NCI-H69 (cell line): Measurements from ENCODE around the gene MLXIP.
"Not testable (repeated sequence)": the region's sequence is repeated elsewhere in the genome, so short reads cannot be mapped to it uniquely, and the experiment has no call there.

Experiments
- DNase-seq: peaks from one replicate; lab custom pipeline; 2025; lab: John Stamatoyannopoulos, UW

Gene MLXIP

DNA sequence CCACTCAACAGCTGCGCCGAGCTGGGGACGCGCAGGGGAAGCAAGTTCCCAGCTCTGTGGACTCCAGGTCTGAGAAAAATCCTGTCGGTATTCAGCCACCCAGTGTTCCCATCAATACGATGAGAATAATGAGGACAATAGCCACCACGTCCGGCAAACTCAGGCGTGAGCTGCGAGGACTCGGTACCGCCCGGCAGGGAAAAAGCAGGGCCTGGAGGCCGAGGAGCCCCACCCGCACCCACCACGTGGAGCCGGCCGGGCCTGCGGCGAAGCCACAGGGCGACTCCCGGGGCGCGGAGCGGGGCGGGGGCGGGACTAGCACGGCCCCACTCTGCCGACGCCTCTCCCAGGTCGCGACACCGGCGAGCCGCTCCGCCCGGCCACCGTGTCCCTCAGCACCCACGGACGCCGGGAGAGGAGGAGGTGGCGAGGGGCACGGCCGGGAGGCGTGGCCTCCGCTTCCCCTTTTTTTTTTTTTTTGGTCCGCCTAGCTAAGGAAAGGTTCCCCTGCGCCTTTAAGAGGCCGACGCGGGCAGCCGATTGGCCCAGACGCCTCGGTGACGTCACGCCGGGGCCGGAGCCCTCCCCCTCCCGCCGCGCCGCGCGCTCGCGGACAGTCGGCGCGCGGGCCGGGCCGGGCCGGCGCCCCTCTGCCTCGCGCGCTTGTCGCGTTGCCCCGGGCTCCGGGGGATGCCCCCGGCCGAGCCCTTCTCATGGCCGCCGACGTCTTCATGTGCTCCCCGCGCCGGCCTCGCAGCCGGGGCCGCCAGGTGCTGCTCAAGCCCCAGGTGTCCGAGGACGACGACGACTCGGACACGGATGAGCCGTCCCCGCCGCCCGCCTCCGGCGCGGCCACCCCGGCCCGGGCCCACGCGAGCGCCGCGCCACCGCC, at the start of gene MLXIP:
TSS of gene MLXIP (plus strand) at position 616 of the 892 bp plus-strand sequence. CDS start at position 714, 98 bp downstream.
- DNase-seq: peak; percentile 98

- DNase-seq: no peak
Measured at GRCh38 chr12:122028905-122029560, 49.5 kb upstream of the MLXIP start.

- no peak for DNase-seq
Measured at GRCh38 chr12:122029620-122030423, 48.7 kb upstream of the MLXIP start.

GRCh38 chr12:122030424-122031035, 48.0 kb upstream of the MLXIP start:
- no peak for DNase-seq

- peak; percentile 49 for DNase-seq
Measured at GRCh38 chr12:122031342-122032216, 47.0 kb upstream of the MLXIP start.

DNA sequence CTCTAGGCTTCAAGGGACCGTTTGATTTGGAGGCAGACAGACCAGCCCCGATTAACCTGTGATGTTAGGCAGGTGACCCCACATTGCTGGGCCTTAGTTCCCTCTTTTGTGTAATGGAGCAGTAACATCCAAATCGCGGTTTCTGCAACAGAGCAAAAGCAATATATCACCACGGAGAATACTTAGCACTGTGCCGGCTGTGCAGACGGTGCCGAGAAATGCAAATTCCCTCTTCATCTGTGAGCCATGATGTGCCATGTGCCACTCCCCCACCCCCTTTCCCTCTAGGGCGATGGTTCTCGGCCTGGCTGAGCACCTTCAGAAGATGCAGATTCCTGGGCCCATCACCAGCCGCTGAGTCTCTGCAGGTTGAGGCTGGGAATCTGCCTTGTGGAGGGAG, 46.0 kb upstream of the MLXIP start:
- no peak for DNase-seq

DNA sequence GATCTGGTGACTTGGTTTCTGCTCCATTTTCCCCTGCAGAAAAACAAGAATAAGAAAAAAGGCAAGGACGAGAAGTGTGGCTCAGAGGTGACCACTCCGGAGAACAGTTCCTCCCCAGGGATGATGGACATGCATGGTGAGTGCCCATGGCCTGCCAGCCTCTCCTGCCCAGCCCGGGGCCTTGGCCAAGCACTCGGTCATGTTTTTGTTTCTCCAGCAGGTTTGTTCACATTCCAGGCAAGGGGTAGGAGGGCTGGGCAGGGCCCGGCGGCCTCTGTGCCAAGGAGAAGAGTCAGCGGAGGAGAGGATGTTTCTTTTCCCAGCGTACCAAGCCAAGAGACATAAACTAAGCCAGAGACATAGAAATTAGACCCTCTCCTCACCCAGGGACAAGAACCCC, 43.3 kb upstream of the MLXIP start:
- DNase-seq: no peak

DNA sequence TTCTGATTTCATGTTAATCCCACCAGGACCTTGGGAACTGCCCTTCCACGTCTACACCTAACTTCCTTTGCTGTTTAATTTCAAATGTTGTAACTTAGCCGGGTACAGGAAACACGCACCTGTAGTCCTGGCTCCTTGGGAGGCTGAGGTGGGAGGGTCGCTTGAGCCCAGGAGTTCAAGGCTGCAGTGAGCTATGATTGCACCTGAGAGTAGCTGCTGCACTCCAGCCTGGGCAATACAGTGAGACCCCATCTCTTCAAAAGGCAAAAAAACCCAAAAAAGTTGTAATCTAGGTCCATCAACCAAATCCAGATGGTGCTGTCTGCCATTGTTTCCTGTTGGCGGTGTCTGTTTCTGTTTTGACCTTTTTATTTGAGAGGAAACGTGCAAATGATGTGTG, 42.4 kb upstream of the MLXIP start:
- no peak for DNase-seq

DNA sequence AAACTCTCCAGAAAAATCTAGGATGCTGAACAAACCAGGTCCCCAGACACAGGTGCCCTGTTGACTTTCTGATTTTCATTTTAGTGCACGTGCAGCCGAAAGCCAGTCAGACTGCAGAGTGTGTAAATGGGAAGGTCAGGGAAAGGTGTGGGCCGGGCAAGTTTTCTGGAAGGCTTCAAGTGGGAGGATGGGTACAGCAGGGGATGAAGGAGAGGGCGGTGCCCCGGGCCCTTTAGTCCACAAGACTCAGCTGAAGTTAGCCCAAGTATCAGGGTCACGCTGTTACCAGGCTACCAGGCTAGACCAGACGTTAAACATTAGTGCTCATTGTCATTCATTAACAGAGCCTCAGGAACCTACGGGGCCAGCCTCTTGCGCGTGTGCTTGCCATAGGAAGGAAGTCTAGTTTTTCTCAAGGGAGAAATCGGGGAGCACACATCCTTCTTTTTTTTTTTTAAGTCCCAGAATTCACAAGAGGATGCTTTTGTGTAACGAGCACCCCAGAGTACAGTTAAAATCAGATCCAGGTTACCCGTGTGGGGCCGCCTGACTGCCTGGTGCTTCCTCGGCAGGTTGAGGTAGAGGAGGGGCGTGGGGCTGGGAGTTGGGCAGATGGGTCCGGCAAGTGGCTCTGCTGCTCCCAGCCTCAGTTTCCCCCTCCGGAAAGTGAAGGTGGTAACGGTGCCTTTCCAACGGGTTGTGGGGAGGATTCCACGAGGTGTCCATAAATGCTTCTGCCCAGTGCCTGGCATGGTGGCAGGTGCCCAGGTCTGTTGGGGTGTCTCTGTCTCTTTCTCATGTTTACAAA, 37.8 kb upstream of the MLXIP start:
- no peak for DNase-seq

- not testable (repeated sequence) for DNase-seq
Measured at GRCh38 chr12:122041458-122041857, 37.1 kb upstream of the MLXIP start.

DNA sequence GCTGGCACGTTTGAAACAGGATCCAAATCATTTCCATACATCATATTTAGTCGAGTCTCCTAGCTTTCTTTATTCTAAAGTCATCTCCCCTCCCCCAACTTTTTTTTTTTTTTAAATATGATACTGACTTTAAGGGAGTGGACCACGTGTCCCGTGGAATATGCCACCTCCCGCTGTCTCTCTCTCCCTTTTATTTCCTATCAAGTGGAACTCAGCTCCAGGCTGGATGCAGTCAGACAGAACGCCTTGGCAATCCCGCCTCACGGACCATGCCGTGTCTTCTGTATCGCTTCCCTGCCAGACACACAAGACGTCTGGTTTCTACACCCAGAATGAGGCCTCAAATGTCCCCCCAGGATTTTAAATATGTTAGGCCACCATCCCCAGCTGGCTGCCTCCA, 35.6 kb upstream of the MLXIP start:
- no peak for DNase-seq

GRCh38 chr12:122043476-122043875, 35.1 kb upstream of the MLXIP start:
- no peak for DNase-seq

- DNase-seq: no peak
Measured at GRCh38 chr12:122045262-122045661, 33.3 kb upstream of the MLXIP start.

GRCh38 chr12:122046145-122046544, 32.4 kb upstream of the MLXIP start:
- DNase-seq: no peak

DNA sequence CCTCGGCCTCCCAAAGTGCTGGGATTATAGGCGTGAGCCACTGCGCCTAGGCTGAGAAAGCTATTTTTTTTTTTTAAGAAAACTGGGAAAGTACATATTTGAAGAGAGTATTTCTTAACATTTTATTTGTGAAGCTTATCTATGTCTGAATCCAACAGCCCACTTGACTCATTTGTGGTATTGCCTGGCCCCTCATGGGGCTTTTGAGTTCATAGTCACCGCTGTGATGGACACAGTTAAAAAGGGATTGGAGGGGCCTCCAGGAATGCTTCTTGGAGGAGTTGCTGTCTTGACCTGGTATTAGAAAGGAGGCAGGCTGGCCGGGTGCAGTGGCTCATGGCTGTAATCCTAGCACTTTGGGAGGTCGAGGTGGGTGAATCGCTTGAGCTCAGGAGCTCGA, 30.4 kb upstream of the MLXIP start:
- no peak for DNase-seq

GRCh38 chr12:122049827-122050226, 28.7 kb upstream of the MLXIP start:
- DNase-seq: no peak

DNA sequence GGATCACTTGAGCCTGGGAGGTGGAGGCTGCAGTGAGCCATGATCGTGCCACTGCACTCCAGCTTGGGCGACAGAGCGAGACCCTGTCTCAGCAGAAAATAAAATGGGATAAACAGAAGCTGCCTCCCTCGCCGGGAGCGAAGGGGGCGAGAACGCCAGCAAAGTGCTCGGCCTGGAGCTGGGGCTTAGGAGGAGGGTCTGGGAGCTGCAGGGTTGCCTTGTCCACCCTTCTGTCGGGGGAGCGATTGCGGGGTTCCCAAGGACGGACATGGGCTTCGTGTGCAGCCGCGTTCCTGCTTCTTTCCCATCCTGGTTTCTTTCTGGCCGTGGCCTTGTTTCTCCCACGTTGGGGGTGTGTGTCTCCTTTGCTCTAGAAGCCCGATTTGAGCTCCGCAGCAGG, 27.9 kb upstream of the MLXIP start:
- DNase-seq: no peak

- DNase-seq: no peak
Measured at GRCh38 chr12:122051231-122051876, 27.2 kb upstream of the MLXIP start.

DNA sequence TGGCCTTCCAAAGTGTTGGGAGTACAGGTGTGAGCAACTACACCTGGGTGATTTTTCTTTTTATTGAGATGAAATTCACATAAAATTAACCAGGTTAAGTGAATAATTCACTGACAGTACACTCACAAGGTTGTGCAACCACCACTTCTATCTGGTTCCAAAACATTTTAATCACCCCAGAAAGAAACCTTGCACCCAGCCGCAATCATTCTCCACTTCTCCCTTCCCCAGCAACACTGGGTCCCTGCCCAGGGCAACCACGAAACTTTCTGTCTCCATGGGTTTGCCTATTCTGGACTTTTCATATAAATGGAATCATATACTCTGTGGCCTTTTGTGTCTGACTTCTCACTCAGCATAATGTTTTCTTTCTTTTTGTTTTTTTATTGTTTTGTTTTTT, 26.3 kb upstream of the MLXIP start:
- no peak for DNase-seq
